Activated T-cell treated with anti-CD3 and anti-CD28 coated beads, Interleukin-2, amount 50 U/mL, for 48 hours (primary cell): ENCODE data around the gene MRPL27.
A peak's percentile ranks its signal among the peaks of the same experiment; 100 is the strongest.

ENCODE experiments used
- DNase-seq, 2 experiments: peaks; one replicate each; pipeline ENCODE4 v3.0.0-alpha.2; 2020

MRPL27 gene

DNA sequence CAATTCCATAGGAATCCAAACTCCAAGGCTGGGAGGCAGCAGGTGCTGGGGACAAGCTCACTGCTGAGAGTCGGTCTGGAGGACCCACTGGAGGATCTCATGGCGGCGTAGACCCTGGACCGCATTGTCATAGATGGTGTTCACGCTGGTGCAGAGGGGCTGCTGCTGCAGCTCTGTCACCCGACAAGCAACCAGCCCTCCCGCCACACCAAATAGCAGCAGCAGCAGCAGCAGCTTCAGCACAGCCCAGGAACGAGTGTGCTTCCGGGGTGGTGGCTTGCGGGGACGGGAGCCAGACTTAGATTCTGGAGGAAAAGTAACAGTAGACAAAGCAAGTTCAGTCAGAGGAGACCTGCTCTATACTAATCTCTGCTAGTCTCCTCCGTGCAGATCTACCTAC lies 9.9 kb upstream of the MRPL27 start:
- no peak for DNase-seq

DNA sequence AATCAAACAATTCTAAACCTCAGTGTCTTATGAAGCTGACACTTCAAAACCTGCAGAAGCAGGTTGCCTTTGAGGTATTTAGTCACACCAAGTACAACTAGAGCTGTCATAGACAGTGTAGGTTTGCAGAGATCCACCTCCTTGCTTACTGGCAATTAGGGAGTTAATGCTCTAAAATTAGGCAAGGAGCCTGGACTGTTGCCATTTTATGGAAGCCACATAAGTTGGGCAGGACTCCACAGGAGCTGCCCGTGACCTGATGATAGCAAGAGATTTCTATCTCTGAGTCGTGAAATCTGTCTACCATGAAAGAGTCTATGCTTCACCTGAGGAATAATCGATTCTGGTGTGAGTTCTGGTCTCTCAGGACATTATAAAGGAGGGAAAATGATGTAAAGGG lies 8.9 kb upstream of the MRPL27 start:
- DNase-seq, result no peak

DNA sequence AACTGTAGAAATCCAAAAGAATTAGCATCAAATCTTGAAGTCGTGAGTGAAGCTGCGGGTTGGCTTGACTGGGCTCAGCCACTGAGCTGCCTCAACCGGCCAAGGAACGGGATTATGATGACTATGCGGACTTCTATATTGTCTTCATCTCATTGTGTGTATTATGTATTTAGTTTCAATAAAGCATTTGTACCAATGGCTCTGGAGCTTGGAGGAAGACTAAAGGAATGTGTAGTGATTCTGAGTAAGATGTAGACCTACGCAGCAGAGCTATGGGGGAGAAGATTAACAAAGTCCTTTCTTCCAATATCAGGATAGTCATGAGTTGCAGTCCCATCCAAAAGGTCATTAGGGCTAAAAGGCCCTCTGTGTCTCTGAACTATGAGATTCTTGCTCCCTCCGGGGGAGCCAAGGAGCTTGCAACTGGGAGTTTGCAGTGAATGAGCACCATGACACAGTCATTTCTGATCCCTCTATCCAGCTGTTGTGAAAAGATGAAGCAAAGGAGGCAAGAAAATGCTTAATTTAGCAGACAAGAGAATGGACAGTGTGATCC lies 8.4 kb upstream of the MRPL27 start:
- DNase-seq, result no peak

DNA sequence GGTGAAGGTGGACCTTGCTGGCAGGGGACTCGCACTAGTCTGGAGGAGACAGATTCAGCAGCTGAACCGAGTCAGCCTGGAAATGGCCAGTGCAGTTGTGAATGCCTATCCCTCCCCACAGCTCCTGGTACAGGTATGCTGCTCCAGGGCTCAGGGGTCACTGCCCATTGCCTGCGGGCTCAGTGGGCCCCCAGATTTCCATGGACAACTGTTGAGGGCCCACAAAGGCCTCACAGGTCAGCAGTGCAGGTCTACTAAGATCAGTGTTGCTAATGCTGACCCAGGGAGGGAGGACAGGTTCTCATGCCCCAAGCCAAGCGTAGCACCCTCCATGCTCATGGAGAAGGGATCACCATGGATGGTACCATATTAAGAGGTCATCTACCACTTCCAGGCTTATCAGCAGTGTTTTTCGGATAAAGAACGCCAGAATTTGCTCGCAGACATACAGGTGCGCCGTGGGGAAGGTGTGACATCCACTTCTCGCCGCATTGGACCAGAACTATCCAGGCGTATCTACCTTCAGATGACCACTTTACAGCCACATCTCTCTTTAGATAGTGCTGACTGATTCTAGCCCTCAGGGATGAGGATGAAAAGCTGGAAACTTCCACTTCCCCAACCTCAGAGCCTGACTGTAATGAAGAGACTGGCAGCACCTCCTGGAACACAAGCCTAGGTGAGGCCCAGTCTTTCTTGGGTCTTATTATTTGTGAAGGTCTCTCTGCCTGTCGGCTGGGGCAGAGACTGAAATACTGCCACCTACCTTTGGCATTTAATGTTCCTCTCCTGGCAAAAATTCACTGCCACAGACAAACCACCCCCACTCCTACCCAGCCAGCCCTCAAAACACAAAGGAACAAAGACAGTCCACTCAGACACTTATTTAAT lies 7.6 kb upstream of the MRPL27 start:
- DNase-seq, result no peak

DNA sequence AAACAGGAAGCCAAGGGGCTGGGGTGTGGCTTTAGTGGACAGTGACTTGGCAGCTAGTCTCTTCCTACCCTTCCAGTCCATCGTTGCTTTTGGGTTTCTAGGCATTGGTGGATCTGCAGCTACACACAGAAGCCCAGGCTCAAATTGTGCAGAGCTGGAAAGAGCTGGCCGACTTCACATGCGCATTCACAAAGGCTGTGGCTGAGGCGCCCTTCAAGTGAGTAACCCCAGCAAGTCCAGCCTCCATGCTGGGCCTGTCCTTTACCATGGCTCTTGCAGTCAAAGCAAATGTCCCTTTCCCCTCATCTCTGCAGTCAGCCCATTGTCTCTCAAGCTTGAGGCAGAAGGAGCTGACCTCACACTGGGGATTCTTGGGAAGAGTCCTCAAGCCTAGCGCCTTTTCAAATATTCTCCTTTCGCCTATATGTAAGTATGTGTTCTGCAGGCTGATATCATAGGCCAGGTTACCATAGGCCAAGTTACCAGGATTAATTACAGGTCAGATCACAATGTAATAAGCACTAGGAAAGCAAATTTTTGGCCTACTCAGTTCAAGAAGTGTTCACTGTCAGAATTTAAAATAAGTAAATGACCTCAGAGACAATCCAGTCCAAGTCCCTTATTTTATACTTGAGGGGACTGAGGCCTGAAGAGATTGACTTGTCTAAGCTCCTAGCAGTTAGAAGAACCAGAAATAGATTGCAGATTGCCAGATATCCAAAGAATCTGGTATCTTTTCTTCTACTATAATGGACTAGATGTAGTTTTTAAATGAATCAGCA lies 6.6 kb upstream of the MRPL27 start:
- DNase-seq, result no peak

DNA sequence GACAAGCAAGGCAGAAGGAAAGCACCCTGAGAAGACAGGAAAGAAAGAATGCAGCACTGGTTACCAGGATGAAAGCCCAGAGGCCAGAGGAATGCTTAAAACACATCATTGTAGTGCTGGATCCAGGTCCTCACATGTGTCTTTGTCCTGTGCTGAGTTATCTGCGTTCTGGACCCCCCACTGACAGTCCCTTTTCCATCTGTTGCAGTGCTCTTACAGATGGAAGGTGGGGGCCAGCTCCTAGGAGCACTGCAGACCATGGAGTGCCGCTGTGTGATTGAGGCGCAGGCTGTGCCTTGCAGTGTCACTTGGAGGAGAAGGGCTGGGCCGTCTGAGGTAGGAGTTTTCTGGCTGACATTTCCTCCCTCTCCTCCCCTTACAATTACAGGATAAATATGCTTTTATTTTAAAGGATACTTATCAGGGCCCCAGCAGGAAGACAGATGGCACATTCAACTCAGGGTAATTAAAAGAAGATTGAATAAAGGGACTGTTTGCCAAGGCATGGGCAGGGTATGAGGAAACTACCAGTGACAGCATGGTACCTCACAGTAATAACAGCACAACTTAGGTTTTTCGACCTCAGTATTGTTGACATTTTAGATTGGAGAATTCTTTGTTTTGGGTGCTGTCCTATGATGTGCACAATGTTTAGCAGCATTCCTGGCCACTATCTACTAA lies 3.0 kb upstream of the MRPL27 start:
- DNase-seq, result no peak

DNA sequence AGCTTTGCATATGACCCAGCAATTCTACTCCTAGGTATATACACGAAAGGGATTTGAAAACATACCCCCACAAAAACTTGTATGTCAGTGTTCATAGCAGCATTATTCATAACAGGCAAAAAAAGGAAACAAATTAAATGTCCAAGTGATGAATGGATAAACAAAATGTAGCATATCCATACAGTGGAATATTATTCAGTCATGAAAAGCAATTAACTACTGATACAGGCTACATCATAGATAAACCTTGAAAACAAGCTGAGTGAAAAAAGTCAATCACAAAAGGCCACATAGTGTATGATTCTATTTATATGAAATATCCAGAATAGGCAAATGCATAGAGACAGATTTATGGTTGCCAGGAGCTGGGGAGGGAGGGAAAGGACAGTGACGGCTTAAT lies 721 bp upstream of the MRPL27 start:
- DNase-seq, result no peak

DNA sequence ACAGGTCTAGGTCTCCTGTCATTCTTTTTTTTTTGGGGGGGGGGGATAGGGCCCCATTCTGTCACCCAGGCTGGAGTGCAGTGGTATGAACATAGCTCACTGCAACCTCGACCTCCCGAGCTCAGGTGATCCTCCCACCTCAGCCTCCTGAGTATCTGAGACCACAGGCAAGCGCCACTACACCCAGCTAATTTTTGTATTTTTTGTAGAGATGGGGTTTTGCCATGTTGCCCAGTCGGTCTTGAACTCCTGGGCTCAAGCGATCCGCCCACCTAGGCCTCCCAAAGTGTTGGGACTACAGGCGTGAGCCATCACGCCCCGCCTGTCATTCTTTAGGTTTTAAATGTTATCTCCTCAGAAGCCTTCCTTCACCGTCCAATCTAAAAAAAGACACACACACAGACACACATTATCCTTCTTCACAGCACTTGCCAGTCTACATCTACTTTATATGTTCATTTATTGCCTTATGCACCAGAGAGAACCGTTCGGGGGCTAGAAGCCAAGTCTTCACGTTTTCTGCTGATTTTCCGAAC lies 694 bp downstream of the MRPL27 start:
- DNase-seq, result no peak

DNA sequence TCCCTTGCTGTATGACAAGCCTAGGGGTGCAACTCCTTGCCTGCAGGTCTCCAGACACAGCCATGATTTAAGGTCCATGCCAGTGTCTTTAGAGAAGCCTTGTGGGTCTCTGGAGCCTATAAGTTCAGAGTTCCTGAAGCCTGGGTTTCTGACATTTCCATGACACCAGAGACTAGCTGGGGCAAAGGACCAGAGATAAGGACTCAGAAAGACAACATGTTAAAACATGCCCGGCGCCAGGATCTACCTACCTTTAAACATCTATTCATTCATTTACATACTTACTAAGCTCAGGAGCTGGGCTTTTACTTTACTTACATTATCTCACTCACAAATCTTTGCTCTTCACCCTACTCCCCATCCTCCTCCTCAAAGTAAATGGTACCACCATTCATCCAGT lies 1.5 kb downstream of the MRPL27 start:
- no peak for DNase-seq

DNA sequence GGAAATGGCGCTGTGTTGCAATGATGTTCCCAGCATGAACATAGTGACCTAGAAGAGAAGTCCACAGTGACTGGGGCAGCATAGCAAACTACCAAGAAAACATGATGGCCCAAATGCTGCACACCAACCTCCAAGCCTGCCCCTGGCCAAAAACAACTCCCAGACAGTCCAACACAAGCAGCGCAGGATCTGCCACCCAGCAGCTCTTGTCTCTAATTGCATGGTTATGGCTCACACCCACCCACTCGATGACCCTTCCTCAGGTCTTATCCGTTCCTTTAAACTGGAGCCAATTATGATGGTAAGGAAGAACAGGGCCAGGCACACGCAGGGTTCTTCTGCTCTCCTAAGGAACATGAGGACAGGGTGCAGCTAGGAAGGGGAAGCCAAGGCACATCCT lies 2.9 kb downstream of the MRPL27 start:
- DNase-seq, result no peak

DNA sequence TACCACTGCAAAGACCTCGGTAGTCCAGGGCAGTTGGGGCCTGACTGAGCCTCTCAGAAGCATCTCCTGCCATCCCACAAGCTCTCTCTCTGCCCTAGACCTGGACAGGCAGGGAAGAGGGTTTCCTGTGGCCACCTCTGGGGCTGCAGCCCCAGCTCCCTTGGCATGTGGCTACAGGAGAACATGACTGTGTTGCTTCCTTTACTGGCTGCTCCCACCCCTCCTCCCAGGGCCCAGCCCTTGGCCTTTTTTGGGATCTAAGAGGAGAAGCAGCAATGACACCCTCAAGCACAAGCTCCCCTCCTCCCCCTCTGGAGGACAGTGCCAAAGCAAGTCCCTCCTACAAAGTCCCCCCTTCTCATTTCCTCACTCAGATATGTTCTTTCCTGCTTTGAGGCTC lies 5.6 kb downstream of the MRPL27 start:
- DNase-seq, result no peak

DNA sequence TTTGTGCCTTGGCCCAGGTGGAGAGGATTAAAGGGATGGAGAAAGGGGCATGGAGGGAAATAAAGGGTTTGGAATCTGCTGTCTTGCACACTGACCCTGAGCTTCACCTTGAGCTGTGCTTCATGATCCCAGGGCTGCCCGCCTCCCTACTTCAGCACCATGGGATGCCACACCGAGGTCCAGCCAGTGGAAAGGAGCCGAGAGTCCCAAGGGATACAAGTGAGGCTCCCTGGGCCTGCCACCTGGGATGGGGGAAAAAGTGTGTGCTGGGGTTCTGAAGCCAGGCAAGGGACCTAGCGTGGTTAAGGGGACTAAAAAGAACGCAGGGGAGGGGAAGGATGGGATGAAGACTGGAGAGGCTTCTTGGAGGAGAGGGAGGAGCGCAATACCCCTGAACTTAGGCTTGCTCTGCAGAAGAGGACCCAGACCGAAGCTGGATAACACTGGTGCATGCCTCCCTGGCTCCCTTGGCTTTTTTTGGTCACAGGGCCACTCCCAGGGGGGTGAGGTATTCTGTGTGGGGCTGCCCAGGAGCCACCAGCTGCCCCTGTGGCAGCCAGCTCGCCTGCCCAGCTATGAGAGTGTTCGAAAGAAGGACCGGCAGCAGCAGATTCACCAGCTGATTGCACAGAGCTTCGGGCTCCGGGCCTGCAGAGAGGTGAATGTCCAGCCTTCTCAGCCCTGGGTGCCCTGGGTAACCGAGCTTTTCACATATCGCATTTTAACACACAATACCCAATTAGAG lies 7.2 kb downstream of the MRPL27 start:
- DNase-seq, result no peak

DNA sequence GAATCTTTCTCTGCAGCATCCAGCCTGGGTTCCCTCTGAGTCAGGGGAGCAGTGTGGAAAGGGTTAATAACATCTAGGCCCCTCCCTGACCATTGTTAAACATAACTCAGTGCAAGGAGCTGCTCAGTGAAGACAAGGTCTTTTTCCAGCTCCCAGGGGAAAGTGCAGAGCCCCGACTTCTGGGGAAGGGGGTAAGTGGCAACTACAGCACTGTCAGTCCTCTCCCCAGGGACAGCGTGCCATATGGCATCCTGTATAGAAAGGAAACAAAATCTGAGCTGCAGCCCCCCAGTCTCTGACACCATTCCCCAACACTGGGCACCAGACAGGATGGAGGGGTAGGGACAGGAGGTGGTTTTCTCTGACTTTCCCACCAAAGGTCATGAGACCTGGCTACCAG lies 7.8 kb downstream of the MRPL27 start:
- no peak for DNase-seq

DNA sequence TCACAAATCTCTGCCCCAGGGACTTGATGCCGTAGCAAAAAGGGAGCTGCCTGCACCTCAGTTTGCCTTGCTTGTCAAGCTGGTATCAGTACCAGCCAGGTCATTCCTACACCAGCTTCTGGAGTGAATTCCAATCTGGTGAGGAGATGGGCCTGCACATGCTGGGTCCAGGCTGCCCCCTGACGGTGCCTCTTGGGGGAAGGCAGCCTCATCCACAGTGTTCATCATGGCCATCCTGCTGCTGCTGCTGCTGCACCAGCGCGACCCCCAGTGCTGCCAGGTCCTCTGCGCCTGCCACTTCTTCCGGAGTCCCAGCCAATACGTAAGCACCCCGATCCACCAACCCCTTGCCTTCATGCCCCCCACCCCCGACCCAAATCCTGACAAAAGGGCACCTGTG lies 8.3 kb downstream of the MRPL27 start:
- DNase-seq, result no peak

DNA sequence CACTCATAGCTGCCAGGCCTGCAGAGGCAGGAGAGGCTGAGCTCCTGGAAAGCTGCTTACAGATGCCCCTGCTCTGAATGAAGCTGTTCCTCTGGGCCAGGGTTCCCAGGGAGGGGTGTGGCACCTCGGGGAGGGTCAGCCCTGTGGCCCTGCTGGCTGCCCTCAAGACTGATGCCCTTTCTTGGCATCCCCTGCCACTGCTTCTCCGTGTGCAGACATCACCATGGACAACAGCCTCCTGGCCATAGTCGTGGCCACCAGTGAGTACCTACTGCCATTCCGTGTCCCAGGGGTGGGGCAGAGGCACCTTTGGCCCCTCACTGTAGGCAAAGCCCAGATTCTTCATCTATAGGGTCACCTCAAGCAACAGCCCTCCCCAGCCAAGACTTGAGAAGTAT lies 8.9 kb downstream of the MRPL27 start:
- DNase-seq, result no peak

DNA sequence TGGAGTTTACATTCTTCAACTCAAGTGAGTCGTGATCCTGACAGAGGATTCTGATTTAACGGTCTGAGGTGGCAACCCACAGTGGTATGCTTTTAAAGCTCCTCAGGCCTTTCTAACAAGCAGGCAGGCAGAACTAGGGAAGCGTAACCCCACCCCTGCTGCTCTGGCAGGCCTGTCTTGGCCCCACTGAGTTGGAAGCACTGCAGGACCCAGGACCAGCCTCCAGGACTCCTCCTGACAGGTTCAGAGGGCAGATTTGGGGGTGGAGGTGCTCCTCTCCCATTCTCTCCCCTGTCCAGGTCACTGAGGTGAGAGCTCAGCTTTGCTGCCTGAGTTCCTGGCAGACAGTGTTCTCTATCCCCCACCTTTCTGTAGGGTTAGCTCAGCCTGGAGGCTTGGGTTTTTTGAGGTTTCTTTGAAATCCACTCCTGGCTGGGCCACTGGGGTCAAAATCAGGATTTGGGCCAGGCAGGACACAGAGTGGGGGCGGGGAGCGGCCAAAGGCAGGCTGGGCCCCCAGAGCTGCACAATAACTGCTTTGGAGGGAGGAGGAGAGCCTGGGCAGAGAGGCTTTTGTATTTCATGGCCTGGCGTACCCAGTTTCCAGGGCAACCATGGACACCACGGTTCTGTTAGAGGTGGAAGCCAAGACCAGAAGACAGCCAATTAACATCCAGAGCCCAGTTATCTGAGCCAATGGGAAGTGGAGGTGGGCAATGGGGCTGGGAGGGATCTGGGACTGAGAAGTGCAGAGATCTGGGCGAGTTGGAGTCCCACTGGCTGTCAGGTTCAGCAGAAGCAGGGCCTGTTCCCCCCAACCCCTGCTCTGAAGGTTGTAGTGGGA lies 9.5 kb downstream of the MRPL27 start:
- peak in 1 of 2 experiments; percentile 19 for DNase-seq

DNA sequence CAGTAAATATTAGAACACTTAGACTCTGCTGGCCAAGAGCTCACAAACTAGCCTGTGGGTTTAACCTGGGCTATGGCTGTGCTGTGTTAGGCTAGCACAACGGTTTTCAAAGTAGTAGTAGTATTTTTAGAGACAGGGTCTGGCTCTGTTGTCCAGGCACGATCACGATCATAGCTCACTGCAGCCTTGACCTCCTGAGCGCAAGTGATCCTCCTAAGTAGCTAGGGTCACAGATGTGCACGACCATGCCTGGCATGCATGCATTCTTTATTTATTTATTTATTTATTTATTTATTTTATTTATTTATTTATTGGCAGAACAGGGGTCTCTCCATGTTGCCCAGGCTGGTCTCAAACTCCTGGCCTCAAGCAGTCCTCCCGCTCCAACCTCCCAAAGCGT lies 10.3 kb downstream of the MRPL27 start:
- no peak for DNase-seq

DNA sequence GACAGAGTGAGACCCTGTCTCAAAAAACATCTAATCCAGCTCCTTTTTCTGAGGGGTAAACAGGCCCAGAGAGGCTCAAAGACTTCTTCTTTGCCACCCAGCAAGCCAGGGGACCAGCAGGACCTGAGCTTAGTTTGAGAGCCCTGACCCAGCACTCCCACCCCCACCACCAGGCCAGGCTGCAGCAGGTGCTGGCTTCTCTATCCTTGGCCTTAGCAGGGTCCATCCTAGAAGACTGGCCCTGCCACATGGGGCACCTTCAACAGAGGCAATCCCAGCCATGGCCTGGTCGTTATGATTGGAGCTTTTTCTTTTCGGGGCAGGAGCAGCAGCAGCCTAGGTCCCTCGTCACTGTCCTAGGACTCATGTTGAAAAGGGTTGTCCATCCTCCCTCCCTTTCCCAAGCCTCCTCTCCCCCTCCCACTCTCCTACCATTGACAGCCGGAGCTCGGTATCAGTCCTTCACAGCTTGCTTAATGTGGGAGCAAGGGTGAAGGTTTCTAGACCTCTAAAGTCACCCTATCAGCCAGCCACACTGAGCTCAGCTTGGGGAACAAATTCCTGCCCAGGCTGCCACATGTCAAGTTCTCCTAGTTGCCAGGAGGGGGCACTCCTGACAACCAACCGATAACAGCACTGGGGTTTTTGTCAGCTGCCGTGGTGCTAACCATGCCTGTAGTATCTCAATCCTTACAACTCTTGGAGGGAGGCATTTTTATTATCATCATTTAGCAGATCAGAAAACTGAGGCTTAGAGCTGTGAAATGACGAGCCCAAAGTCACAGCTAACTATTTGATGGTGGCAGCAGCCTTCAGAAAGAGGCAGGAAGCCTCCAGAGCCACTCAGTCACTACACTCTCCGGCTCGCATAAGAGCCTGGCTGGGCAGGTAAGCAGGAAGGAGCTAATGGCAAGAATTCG lies 11.2 kb downstream of the MRPL27 start:
- peak; percentile 62 to 72 for DNase-seq

DNA sequence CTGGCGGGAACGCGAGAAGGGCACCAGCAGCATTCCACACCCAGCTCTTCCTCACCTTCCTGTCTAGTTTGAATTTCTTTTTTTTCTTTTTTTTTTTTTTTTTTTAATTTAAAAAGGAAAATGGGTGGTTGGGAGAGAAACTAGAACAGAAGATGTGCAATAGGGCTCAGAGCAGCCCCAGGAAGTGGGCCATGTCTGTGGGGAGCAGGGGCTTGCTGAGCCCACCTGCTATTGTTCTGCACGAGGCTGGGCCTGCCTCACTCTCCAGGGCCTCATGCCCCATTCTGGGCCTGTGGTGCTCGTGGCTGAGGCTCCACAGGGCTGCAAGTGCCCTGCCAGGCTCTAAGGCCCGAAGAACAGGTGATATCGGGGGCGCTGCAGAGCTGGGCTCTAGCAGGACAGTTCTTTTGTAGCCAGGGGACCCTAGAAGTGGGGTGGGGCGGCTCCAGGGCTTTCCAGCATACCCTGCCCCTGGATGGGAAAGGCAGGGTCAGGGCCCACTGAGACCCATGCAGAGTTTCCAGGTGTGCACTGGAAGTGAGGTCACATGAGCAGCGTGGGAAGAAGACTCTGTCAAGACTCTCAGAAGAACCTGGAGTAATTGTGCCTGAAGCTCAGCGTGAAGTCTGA lies 12.4 kb downstream of the MRPL27 start:
- peak in 1 of 2 experiments; percentile 18 for DNase-seq

DNA sequence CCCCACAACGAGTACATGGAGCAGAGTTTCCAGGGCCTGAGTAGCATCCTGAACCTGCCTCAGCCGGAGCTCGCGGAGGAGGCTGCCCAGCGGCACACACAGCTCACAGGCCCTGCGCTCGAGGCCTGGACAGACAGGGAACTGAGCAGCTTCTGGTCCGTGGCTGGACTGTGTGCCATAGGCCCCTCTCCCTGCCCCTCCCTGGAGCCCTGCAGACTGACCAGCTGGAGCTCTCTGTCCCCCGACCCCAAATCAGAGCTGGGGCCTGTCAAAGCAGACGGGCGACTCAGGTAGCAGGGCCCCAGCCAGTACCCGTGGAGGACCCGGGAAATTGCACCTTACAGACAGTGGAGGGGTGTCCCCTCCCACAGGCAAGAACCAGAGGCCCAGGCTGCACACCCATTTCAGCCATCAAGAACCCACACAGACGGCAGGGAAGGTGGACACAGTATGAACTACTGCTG lies 13.0 kb downstream of the MRPL27 start:
- no peak for DNase-seq
